Measurements from ENCODE around the gene CCDC177. TPM values are rescaled to one million over a fixed set of nuclear protein-coding genes. Genes with fewer than 3 reads are reported as not detected.

The CCDC177 gene
- total RNA-seq, 3 donors from 2014 or later, result 0.29 to 0.33 TPM; not detected in 1

DNA sequence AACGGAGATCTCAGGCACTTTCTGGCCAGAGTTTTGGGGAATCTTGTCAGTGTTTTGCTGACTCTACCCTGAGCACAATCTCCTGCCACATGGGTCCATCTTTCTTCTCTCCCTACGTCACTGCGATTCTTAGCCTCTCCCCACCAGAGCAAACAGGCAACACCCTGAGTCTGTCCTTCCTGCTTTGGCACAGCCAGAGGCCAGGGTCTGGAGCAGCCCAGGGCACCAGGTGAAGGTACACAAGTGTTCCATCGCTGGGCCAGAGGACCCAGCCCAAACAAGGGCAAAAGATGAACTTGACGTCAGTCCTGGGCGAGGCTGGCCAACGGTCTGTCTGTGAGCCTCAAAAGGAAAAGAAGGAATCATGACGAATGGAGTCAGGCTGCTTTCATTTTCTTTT is 12.7 kb upstream of the CCDC177 start:
- Histone ChIP-seq H3K4me1 (no peaks in the 10 kb centered on the region), H3K4me3 (no peak overlapping the region), H3K27me3 (no peaks in the 10 kb centered on the region), H3K27ac (no peak overlapping the region), H3K9me3 (no peaks in the 10 kb centered on the region), H3K36me3 (no peaks in the 10 kb centered on the region)
- DNase-seq (ENCODE audit: low spot score in 2 of 2), result no peak
- no peak for TF ChIP-seq POLR2A (IDR thresholded peaks at IDR 0.05)
- intact Hi-C loops (cut with DNase I; ENCODE audit: low total_unique reads), result loop anchor here (5.0 kb wide), 1 partner anchor 140 kb away; no protein-coding TSS in a partner anchor

DNA sequence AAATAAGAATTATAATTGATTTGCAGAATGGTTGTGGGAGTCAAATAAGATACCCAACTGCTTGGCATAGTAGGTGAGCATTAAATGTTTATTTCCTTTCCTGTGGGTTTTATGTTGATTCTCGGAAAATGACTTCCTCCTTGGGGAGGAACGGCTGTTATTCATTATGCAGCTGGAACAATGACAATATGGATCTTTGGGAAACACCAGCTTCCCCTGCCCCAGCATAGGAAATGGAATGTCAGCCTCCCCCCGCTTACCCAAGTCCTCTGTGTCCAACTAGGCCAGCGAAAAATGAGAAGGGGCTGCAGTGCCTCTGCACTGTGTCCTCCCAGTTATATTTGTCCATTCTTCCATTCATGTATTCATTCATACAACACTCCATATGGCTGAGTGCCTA is 11.7 kb upstream of the CCDC177 start:
- no peaks in the 10 kb centered on the region for H3K9me3 ChIP-seq
- H3K36me3 ChIP-seq, result no peaks in the 10 kb centered on the region
- TF ChIP-seq POLR2AphosphoS5 (IDR thresholded peaks at IDR 0.05) (no peak), POLR2A (IDR thresholded peaks at IDR 0.05) (no peak)
- TF ChIP-seq, protein P1, sequence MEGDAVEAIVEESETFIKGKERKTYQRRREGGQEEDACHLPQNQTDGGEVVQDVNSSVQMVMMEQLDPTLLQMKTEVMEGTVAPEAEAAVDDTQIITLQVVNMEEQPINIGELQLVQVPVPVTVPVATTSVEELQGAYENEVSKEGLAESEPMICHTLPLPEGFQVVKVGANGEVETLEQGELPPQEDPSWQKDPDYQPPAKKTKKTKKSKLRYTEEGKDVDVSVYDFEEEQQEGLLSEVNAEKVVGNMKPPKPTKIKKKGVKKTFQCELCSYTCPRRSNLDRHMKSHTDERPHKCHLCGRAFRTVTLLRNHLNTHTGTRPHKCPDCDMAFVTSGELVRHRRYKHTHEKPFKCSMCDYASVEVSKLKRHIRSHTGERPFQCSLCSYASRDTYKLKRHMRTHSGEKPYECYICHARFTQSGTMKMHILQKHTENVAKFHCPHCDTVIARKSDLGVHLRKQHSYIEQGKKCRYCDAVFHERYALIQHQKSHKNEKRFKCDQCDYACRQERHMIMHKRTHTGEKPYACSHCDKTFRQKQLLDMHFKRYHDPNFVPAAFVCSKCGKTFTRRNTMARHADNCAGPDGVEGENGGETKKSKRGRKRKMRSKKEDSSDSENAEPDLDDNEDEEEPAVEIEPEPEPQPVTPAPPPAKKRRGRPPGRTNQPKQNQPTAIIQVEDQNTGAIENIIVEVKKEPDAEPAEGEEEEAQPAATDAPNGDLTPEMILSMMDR (IDR thresholded peaks at IDR 0.05), result no peak
- no peak for DNase-seq (ENCODE audit: low spot score in 2 of 2)
- peak overlapping the region in 1 of 2 donors; percentile 25 for H3K27ac ChIP-seq
- no peaks in the 10 kb centered on the region for H3K4me1 ChIP-seq
- H3K4me3 ChIP-seq, result no peak overlapping the region
- H3K27me3 ChIP-seq, result no peaks in the 10 kb centered on the region
- intact Hi-C loops (cut with DNase I; ENCODE audit: low total_unique reads), result loop anchor here (5.0 kb wide), 1 partner anchor 141 kb away; no protein-coding TSS in a partner anchor

DNA sequence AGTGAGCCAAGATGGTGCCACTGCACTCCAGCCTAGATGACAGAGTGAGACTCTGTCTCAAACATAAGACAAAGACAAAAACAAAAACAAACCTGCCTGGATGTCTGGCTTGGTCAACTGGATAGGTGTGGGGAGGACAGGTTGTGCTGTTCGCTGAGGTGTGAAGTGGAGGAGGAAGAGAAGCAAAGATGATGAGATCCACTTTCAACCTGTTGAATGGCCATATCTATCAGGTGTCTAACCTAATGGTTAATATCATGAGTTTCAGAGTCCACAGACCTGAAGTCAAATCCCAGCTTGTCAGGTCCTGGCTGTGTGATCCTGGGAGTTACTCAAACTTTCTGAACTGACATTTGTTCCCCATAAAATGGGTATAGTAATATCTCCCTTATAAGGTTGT is 9.7 kb upstream of the CCDC177 start:
- TF ChIP-seq, protein P1 (IDR thresholded peaks at IDR 0.05), result no peak
- TF ChIP-seq POLR2A (IDR thresholded peaks at IDR 0.05) (no peak), POLR2AphosphoS5 (IDR thresholded peaks at IDR 0.05) (no peak)
- Histone ChIP-seq H3K27ac (no peak overlapping the region), H3K27me3 (no peaks in the 10 kb centered on the region), H3K4me3 (no peak overlapping the region), H3K9me3 (no peaks in the 10 kb centered on the region), H3K36me3 (no peaks in the 10 kb centered on the region), H3K4me1 (no peaks in the 10 kb centered on the region)
- DNase-seq (ENCODE audit: low spot score in 2 of 2), result no peak
- intact Hi-C loops (cut with DNase I; ENCODE audit: low total_unique reads), result no loop called here

DNA sequence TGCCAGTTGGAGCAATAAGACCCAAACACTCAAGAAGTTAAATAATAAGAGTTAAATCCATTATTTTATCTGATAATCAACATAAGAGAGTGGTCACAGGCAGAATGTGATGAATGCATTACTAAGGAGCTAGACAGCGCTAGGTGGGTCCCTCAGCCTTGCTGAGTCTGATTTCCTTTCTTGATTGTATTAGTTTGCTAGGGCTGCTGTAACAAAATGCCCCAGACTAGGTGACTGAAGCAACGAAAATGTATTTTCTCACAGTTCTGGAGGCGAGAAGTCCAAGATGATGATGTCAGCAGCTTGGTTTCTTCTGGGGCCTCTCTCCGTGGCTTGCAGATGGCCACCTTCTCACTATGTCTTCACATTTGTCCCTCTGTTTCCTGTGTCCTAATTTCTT is 8.2 kb upstream of the CCDC177 start:
- no peaks in the 10 kb centered on the region for H3K27me3 ChIP-seq
- H3K27ac ChIP-seq, result no peak overlapping the region
- TF ChIP-seq, protein P1 (IDR thresholded peaks at IDR 0.05), result no peak
- TF ChIP-seq POLR2AphosphoS5 (IDR thresholded peaks at IDR 0.05) (no peak), POLR2A (IDR thresholded peaks at IDR 0.05) (no peak)
- no peaks in the 10 kb centered on the region for H3K4me1 ChIP-seq
- H3K9me3 ChIP-seq, result no peaks in the 10 kb centered on the region
- no peaks in the 10 kb centered on the region for H3K36me3 ChIP-seq
- DNase-seq (ENCODE audit: low spot score in 2 of 2), result no peak
- H3K4me3 ChIP-seq, result no peak overlapping the region
- intact Hi-C loops (cut with DNase I; ENCODE audit: low total_unique reads), result no loop called here

DNA sequence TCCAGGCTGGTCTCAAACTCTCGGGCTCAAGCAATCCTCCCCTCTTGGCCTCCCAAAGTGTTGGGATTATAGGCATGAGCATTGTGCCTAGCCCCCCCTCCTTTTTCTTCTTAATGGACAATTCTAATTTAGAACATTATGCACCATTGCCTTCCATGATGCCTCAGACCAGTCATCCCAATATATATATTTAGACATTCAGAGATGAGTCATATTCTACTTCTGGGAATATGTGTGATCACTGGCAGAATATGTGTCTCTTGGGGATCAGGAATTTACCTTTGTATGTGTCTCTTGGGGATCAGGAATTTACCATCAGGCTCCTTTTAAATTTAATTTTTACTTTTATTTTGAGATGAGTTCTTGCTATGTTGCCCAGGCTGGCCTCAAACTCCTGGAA is 7.5 kb upstream of the CCDC177 start:
- intact Hi-C loops (cut with DNase I; ENCODE audit: low total_unique reads), result no loop called here
- TF ChIP-seq POLR2AphosphoS5 (IDR thresholded peaks at IDR 0.05) (no peak), POLR2A (IDR thresholded peaks at IDR 0.05) (no peak)
- TF ChIP-seq, protein P1 (IDR thresholded peaks at IDR 0.05), result no peak
- H3K4me3 ChIP-seq, result no peak overlapping the region
- H3K27me3 ChIP-seq, result no peaks in the 10 kb centered on the region
- no peak for DNase-seq (ENCODE audit: low spot score in 2 of 2)
- H3K36me3 ChIP-seq, result no peaks in the 10 kb centered on the region
- no peaks in the 10 kb centered on the region for H3K9me3 ChIP-seq
- H3K4me1 ChIP-seq, result no peaks in the 10 kb centered on the region
- H3K27ac ChIP-seq, result no peak overlapping the region

Data from breast epithelium (tissue), 4 donors.